Midbrain (tissue), 1 donor: ENCODE data around the gene SLX4IP.
A peak's percentile ranks its signal among the peaks of the same experiment; 100 is the strongest.

Experiments used
- DNase-seq: peaks from one replicate; lab custom pipeline; 2025; lab: John Stamatoyannopoulos, UW

The SLX4IP gene

DNA sequence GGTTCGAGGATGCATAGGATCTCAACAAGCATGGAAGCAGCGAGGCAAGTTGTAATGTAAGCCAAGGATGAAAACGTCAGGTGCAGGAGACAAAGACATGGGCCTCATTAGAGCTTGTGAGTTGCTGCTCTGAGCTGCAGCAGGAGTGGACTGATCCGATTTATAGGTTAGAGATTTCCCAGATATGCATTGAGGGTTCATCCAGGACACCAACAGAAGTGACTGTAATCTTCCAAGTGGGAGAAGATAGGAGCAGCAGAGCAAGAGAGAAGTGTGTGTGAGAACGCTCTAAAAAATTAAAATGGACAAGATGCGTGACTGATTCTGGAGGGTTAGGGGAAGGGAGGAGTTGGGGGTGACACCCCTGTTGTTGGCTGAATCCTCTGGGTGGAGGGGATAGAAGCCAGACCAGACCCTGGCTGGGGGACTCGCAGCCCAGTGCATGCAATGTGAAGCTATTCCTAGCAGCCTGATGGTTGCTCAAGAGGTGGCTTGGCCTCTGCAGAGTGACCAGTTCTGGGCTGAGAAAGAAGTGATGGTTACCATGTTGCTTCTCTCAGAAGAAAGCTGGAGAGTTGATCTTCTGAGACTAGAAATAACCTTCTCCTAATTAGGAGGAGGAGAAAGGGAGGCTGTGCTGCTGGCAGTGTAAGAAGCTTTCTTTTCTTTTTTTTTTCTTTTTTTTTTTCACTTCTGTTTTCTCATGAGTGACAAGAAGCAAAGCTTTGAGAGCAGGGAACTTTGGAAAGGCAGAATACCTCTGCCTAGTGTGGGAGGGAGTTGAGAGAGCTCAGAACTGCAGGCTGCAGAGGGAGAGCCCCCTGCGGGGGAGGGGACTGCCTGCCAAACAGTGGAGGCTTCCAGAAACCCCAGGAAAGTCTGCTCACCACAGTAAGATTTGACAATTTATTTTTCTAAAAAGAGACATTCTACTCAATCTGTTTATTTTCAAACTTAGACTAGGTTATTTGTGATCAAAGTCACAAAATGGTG is 116.9 kb downstream of the SLX4IP start:
- no peak for DNase-seq

DNA sequence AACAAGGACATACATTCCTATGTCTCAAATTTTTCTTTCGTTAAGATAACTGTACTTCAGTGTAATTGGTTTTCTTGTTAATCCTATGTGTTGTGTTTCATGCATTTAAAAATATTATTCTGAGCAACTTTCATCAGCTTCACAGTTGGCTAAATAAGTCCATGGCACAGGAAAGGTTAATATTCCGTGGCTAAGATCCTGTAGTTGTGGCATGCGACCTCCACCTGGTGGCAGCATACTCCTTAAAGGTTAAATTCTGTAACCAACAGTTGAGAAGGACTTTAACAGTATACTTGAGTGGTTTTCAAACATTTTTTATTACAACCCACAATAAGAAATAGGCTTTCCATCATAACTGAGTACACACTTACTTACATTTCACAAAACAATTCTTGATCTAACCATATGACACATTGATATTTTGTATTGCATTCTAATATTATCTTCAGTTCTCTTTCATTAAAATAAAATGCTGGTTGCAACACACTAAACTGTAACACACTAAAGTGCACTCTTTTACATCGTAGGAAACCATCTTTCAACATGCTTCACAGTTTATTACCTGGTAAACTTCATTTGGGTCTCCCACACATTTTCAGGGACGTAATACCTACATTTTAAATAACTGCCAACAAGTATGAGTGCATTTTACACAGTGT is 118.3 kb downstream of the SLX4IP start:
- DNase-seq: peak; percentile 41

DNA sequence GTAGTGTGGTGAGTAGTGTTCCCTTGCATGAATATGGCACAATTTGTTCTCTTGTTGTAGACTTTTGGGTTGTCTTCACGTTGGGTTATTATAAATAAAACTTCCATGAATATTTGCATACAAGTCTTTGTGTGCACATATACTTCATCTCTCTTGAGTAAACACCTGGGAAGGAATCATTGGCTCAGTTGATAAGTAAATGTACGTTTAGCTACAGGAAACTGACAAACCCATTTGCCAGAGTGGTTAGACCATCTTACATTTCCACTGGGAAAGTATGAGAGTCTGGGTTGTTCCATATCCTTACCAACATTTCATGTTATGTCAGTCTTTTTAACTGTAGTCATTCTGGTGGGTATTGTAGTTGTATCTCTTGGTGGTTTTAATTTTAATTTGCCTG is 119.2 kb downstream of the SLX4IP start:
- DNase-seq: no peak

DNA sequence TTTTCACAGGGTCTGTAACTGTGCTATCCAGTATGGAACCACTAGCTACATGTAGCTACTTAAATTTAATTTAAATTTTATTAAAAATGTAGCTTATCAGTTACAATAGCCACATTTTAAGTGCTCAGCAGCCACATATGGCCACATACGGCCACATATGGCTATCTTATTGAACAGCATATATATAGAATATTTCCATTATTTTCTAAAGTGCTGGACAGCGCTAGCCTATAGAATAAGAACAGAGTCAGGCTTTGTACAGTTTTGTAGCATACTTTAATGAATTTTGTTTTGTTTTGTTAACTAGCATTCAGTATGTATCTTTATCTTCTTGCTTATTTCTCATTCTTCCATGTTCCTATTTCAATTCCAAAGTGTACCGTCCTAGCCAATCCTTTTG is 120.3 kb downstream of the SLX4IP start:
- no peak for DNase-seq

DNA sequence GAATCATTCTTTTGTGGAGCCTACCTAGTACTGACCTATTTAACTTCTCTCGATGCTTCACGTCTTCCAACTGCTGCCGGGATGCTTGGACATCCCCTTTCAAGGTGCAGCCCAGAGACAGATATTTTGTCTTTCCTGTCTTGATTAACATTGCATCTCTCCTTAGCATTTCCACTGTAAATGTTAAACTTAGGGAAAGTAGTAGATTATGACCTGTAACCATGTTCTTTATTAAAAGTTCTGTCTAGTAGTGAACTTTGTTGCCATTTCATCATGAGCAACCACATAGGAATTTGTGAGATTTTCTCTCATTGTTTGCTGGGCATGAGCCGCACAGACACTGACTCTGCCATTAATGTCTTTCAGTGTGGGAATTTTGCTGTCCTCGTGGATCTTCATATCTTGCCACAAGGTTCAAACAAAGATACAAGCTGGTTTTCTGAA is 120.8 kb downstream of the SLX4IP start:
- DNase-seq: no peak

DNA sequence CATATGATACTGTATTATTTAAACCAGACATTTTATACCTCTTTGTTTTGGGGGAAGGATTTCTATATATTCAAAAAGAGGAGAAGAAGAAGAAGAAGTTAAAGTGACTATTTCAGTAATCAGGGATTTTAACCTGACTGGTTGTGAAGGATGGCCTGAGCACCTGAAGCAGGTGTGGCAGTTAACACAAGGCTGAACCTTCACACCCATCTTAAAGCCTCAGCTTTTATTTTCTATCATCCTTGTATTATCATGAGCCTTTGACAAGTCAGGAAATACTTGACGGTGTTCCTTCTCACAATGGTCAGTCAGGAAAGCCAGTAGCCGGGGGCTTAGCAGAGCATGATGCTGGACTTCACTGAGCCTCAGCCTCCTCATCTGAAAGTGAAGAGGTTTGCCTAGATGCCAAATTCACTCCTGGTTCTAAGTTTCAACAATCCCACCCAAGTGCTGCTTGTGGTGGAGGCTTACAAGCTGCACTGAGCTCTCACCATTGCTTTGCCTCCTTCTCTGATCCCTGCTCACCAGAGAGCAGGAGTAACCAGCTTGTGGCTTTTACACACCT is 121.5 kb downstream of the SLX4IP start:
- DNase-seq: no peak

DNA sequence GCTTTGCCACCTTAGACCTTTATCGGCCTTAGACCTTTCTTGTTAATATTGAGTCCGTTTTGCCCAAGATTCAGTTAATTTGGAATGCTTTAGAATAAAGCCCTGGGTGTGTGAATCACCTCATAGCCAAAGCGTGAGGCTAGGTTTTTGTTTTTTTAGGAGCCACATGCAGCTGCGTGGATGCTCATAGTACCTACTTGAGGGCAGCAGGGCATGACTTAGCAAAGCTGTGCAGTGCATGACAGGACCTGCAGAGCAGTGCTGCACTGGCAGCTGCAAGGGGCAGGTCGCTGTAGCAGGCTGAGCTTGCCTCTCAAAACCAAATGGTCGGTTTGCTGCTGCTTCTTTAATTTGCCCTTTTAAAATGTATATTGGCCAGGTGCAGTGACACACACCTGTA is 122.6 kb downstream of the SLX4IP start:
- no peak for DNase-seq

DNA sequence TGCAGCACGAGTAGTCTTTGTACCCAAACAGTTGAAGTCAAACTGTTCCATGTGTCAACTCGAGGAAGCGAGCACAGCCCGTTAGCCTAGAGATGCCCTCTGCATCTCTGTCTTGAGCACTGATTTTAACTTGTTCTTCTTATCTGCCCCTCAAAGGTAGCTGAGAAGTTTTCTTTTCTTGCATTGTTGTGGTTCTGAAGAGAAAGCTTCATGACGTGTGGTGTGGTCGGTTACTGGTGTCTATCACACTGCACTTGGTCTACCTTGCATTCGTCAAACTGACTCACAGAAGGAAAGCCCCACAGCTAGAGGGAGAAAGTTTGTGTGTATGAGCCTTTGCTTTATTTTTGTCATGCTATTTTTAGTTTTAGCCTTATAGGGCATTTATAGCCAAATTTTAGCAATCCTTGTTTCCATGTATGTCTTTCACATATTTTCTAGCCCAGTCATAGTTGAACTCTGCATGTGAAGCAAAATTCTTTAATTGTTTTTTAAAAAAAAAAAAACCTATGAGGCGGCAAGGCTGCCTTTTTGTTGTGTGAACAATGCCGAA is 123.6 kb downstream of the SLX4IP start:
- DNase-seq: no peak

DNA sequence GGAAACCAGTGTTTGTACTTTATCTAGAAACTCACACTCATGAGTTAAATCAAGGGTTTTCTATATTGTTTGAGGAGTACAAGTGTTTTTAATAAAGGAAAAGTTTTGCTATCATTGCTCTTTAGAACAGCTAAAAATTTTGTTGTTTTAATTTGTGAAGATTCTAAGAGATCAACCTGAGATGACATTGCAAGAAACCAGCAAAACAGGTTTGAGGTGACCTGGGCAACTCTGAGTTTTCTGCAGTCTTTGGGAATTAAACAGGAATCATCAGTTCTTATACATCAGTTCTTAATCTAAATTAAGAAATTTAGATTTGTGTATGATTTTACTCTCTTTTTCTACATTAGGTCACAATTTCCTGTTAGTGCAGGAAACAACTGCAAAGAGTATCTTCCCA is 124.2 kb downstream of the SLX4IP start:
- no peak for DNase-seq

DNA sequence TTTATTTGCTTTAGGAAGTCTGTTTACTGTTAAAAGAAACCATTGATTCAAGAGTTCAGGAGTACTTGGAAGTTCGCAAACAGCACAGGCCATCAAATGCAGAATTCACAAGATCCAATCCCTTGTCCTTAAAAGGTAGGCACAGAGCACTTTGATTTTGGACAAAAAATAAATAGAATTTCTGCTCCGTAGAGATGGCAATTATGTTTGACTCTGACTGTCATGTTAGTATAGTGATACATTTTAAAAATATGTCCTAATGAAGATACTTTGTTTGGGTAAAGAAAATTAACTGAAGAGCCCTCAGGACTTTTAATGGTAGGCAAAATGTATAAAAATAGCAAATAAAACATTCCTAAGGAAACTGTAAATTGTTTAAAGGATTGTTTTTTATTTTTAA is 125.6 kb downstream of the SLX4IP start:
- DNase-seq: no peak

DNA sequence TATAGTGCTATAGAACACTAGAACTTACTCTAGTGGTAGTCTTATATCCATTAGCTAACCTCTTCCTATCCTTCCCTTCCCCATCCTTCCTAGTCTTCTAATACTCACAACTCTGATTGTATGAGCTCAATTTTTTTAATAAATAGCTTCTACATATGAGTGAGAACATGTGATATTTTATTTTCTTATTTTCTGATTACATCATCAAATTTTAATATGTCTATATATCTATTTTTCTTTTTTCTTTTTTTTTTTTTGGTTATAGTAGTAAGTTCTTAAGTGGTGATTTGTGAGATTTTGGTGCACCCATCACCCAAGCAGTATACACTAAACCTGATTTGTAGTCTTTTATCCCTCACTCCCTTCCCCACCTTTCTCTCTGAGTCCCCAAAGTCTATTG is 126.2 kb downstream of the SLX4IP start:
- no peak for DNase-seq

DNA sequence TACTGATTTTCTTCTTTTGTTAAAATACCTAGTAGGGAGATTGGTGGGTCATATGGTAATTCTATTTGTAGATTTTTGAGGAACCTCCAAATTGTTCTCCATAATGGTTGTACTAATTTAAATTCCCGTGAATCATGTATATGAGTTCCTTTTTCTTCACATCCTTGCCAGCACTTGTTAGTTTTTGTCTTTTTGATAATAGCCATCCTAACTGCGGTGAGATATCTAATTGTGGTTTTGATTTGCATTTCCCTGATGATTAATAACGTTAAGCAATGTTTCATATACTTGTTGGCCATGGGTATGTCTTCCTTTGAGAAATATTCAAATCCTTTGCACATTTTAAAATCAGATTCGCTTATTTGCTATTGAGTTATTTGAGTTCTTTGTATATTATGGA is 127.8 kb downstream of the SLX4IP start:
- DNase-seq: no peak

DNA sequence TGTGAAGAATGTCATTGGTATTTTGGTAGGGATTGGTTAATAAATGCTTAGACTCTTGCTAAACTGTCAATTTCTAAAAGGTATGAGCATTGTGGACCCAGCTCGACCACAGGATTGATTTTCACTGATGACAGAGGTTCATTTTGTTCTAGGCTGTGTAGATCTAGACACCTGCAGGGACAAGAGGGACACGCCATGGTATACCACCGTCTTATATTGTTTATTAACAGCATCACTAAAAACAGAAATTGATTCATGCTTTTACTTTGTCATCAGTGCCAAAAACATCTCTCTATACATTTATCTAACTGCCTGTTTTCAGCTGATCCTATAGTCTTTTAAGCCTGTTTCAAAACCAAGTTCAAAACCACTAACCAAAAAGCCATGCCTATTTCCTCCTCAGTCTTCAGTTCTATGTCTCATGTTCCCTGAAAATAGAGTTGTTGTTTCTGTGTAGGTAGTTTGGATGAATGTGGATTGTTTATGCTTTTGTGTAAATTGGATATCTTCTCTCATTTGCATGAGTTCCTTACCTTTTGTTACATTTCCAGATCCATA is 128.9 kb downstream of the SLX4IP start:
- no peak for DNase-seq

DNA sequence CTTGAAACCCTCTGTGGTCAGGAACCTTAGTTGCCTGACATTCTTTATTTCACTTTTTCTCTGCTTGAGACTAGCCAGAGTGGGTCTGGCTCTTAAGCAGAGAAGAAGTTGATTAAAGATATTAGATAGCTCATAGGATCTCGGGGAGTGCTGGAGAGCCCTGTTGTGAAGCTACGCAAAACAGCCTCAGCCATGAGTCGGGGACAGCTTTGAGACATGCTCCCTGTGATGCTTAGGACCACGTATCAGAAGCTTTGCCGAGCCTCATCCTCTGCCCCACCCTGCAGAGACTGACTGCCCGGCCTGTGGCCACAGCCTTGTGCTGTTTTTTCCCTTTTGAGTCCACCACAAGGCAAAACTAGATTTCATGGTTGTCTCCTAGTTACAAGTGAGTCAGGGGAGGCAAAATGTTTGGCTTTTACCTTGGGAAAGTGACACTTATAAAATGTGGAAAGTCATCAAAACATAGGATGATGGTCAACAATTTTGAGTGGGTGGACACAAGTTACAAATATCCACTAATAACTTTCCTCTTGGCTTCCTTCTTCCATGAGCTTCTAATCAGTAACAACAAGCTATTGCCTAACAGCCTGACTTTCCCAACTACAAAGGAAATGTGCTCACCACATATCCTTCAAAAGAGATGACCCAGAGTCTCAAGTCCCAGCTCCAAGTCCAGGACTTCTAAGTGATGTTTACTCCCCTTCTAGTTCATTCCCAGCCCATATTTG is 130.3 kb downstream of the SLX4IP start:
- no peak for DNase-seq

DNA sequence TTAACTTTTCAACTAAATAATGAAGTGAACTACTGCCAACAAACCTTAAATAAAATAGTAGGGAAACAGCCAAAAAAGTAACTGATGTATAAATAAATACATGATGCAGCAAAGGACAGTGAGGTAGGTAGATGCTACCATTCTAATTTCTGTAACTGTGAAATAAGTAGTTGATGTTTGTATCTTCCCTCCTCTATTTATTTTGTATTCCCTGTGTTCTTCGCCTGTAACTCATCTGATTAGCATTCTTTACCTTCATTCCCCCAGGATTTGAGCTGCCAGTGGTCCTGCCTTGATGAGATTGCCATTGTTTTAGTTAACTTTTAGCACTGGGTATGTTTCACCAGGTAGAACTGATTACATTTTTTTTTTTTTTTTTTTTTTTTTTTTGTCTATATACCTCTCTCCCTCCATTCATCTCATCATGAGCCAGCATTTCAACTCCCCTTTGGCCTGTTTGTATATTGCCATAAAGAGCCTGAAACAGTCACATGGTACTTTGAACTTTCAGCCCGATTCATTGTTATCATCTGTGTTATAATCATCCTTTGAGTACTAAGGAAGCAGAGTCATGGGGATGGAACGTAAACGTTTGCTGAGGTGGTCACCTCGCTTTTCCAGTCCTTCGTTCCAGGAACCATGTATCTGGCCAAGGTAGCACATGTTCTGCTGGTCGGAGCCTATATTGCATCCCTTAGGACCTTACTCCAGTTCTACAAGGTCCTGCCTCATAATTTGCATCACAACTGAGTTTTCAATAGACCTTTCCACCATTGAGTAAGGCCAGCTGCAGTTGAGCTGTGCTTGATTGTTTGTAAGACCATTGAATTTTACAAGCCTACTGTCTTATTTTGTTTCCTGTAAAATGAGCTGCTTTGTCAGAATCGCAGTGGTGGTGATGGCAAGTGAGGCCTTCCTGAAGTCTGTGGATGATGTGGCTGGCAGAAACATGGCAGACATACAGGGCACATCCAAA is 131.1 kb downstream of the SLX4IP start:
- DNase-seq: no peak

DNA sequence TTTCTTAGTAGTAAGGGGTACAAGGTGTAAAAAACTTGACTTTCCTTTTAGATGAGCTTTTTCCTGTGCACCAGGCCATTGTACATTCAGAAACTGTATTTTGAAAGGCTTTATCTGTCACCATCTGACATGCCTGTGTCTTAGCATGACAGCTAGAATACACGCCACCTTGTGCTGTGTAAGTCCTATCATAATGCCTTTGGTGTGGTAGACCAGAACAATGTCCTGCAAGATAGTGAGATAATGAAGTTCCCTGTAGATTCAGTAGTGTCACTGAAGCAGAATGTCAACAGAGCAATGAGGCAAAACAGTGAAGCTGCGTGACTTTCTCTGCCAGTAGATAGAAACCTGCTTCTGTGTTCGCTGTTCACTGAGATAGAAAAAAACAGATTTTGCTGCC is 132.9 kb downstream of the SLX4IP start:
- DNase-seq: no peak

DNA sequence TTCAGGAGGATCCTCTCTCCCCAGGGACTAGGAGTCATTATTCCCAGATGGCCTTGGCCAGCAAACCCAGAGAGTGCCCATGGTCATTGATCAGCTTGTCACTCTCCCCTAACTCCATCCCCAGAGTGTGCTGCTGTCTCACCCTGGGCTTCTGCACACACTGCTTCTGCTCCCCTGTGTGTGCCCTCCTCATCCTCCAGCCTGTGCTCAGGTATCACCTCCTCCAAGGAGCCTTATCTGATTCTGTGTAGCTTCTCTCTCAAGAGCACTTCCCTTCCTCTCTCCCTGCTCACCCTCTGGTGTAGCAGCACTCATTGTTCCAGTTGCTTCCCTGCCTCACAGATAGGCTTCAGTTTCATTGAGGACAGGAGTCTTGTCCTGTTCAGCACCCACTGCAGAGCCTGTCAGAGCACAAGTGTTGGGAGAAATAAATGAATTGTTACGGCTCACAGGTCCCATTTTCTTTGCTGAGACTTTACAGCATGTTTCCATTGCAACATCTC is 136.3 kb downstream of the SLX4IP start:
- DNase-seq: no peak

DNA sequence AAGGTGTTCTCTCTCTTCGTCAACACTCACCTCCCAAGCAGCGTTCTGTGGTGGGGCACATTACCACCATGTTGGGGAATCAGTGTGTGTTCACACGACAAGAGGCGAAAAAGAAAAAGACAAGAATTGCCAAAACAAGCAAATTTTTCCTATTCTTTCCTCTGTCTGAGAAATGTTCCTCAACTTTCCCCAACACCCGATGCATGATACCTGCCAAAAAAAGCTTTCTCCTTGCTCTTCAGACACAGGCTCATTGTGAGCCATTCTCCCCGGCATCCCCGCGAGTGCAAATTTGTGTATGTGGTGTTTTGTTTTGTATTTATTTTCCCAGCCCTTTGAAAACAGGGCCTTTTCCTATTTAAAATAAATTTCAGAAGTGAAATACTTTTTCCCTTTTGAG is 137.7 kb downstream of the SLX4IP start:
- DNase-seq: no peak

DNA sequence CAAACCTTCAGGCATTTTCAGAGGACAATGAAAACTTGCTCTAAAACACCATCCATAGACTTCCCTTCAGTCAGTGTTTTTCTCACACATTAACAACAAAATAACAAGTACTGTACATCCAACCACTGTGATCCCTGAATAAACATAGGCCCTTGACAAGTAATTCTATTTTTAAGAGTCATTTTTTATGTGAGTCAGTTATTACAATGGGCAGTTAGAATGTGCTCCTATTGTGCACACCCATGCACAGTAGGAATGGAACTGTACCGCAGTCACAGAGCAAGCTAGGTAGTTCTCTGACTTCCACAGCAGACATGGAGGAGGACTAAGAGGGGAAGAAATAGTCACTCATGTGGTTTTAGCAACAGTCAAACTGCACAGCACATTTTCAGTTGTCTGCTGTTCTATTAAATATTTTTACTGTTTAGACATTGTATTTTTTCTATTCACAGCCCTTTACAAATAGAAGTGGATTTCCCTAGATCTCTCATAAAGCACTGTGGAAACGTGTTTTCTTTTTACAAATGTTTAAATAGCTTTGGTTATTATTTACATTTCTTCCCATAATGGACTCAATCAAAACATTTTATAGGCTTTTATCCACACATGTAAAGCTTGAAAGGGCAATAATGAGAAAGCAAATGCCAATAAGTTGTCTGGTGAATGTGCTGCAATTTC is 138.3 kb downstream of the SLX4IP start:
- DNase-seq: no peak

DNA sequence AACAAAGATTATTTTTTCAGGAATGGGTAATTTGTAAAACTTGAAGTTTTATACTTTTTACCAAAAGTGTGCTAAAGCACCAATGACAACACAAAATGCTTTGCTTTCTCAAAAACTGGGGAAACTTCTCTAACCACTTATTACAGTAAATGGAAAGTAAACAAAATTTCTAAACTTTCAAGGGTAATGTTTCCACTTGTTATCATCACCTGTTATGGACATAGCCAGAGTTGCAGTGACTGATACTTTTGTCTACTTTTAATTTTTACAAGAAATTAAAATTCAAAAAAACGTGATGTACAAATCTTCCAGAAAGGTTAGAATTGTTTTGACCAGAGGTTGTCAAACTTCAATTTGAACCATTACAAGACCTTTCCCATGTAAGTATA is 138.8 kb downstream of the SLX4IP start:
- no peak for DNase-seq
